ENCODE measurements around the gene OR14K1.
"Not testable (repeated sequence)": the region's sequence is repeated elsewhere in the genome, so short reads cannot be mapped to it uniquely, and the experiment has no call there.

The OR14K1 gene, protein sequence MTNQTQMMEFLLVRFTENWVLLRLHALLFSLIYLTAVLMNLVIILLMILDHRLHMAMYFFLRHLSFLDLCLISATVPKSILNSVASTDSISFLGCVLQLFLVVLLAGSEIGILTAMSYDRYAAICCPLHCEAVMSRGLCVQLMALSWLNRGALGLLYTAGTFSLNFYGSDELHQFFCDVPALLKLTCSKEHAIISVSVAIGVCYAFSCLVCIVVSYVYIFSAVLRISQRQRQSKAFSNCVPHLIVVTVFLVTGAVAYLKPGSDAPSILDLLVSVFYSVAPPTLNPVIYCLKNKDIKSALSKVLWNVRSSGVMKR

GRCh38 chr1:247738315-247738714, at the start of gene OR14K1:
Gene OR14K1, plus strand, starts transcription at chr1:247738615. Its CDS starts 0 bp downstream, at chr1:247738615.
- no peak for DNase-seq (ENCODE audit: low read depth)

GRCh38 chr1:247701338-247701737, 37.1 kb upstream of the OR14K1 start:
- no peak for DNase-seq (ENCODE audit: low read depth)

GRCh38 chr1:247710681-247711080, 27.7 kb upstream of the OR14K1 start:
- DNase-seq (ENCODE audit: low read depth) = not testable (repeated sequence)

DNA sequence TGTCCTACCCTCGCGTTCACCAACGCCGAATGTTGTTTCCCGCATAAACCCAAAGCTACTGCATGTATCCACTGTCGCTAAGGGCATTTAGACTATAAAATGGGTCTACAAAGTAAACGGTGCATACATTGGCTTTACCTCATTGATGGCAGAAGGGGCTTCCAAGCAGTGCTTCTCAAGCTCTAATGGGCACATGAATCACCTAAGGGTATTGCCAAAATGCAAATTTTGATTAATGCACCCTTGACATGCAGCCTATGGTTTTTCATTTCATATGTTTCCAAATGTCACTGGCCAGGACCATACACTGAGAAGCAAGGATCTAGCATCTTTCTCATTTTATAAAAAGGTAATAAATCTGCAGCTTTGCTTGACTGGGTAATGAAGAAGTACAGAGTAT, 24.7 kb upstream of the OR14K1 start:
- DNase-seq (ENCODE audit: low read depth) = no peak

- no peak for DNase-seq (ENCODE audit: low read depth)
Observed at GRCh38 chr1:247716546-247716945, 21.9 kb upstream of the OR14K1 start, which contains the start of gene OR6F1. Gene OR6F1, minus strand, starts transcription at chr1:247716646. Its CDS starts 3,891 bp downstream, at chr1:247712755.

- no peak for DNase-seq (ENCODE audit: low read depth)
Observed at GRCh38 chr1:247721222-247721621, 17.2 kb upstream of the OR14K1 start.

DNA sequence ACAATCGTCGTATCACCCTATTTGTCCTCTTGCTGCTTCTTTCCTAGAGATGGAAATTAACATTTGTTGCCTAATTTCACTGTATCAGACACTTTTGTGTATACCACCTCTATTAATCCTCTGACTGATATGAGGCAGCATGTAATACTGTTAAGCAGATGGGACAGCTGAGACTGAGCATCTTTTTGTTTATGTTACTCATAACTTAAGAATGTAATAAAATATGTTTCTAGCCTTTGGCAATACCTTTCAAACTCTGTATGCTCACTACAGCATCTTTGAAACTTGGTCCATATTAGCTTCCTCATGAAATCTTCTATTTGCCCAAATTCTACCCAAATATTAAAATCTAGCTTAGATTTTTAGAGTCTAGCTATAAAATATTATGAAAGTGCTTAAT, 2.3 kb downstream of the OR14K1 start:
- DNase-seq (ENCODE audit: low read depth) = no peak

DNA sequence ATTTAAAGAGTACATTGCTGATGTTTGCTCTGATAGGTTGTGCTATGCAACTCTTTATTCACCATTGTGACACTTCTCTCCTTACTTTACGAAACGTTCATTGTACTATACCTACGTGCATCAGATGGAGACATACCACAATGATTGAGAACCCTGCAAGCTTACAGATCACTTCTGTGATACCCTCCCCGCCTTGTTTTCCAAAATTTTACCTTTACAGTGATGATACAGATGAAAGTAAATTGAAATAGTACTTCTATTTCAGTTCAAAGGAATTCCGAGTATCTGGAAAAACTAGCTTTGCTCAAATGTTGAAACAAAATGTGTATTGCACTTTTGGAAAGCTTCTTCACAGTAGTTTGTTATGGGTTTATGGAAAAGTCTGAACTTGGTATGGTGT, 3.3 kb downstream of the OR14K1 start:
- DNase-seq (ENCODE audit: low read depth) = no peak

DNA sequence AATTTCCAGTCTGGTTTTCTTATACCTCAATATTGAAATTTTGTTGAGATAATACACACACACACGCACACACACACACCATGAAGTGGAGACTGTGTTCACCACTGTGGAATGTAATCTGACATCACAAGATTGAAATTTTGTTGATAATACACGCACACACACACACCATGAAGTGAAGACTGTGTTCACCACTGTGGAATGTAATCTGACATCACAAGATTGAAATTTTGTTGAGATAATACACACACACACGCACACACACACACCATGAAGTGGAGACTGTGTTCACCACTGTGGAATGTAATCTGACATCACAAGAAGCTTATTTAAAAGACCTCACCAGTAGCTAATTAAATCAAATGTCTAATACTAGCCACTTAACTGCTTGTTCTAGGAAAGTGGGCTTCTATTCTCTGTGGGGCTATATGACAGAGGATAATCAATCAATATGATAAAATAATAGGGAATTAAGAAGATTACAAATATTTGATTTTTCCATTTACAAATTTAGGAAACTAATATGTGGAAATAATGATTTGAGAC, 3.9 kb downstream of the OR14K1 start:
- DNase-seq (ENCODE audit: low read depth) = not testable (repeated sequence)

- DNase-seq (ENCODE audit: low read depth) = no peak
Observed at GRCh38 chr1:247746391-247746935, 8.0 kb downstream of the OR14K1 start.

DNA sequence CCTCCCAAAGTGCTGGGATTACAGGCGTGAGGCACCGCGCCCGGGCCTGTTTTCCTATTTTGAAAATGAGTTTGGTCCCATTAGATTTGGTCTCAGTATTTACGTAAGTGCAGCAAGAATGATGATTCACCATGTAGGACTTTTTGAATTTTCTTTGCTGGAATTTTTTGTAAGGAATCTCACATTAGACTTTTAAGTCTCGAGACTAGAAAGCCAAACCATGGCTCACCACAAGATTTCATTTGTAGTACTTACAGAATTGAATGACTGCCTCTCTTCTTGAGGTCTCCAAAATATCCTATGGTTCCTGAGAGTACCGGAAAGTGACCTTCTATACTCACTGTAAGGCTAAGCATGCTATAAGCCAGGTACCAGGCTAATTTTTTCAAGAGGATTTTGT, 9.2 kb downstream of the OR14K1 start:
- DNase-seq (ENCODE audit: low read depth) = no peak

GRCh38 chr1:247748041-247748440, 9.6 kb downstream of the OR14K1 start, which contains the start of gene OR14A2:
Gene OR14A2, minus strand, starts transcription at chr1:247748141.
- DNase-seq (ENCODE audit: low read depth) = no peak

DNA sequence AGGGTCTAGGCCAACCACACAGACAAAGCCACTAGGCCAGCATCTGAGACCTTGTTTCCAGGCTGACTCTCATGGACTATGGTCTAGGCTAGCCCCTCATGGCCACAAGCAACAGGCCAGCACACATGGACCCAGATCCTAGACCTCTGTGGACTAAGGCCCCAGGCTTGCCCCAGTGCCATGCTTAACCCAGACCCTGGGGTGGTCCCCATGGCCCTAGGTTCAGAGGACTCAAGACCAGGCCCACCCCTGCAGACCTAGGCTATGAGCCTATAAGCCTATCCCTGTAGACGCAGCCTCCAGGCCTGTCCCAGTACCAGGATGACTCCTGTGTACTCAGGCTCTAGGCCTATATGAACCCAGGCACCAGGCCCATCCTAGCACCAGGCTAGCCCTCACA, 11.5 kb downstream of the OR14K1 start:
- DNase-seq (ENCODE audit: low read depth) = no peak

DNA sequence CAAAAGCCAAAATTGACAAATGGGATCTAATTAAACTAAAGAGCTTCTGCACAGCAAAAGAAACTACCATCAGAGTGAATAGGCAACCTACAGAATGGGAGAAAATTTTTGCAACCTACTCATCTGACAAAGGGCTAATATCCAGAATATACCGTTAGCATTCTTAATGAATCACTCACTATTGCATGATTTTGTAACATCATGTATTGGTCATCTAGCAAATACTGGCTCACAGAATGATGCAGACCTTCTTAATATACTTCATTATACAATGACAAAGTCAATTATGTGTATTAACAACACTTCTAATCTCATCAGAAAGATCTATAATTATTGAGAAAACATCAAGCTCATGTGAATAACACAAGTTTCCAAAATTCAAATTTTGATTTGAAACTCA, 15.9 kb downstream of the OR14K1 start:
- not testable (repeated sequence) for DNase-seq (ENCODE audit: low read depth)

GRCh38 chr1:247760456-247760855, 22.0 kb downstream of the OR14K1 start, which contains the start of gene OR1C1:
Gene OR1C1, minus strand, starts transcription at chr1:247760556. Its CDS starts 2,150 bp downstream, at chr1:247758406.
- no peak for DNase-seq (ENCODE audit: low read depth)

GRCh38 chr1:247769603-247770002, 31.2 kb downstream of the OR14K1 start:
- no peak for DNase-seq (ENCODE audit: low read depth)

Data from HS-5 (cell line).